ENCODE results near the gene ABCA12. TPM values are rescaled to one million over a fixed set of nuclear protein-coding genes. Genes with fewer than 3 reads are reported as not detected.
A peak's percentile ranks its signal among the peaks of the same experiment; 100 is the strongest.

ABCA12 gene
- total RNA-seq (2013; cell fraction: nucleolus; rRNA removed), result 0.71 and 0.86 TPM in 2 replicates
- 6.3 and 7.2 TPM in 2 replicates for total RNA-seq (2014; rRNA removed)
- 7.5 and 8.4 TPM in 2 replicates for total RNA-seq (2014; rRNA removed; fragmentation: Illumina TruSeq; extraction: Trizol)
- 9.8 and 12.1 TPM in 2 replicates for total RNA-seq (2021)
- polyA plus RNA-seq (2011; ENCODE audit: low read depth), result 3.6 TPM
- polyA plus RNA-seq (2011; rRNA removed), result 1.5 and 1.8 TPM in 2 replicates
- 0.85 and 1.1 TPM in 2 replicates for polyA plus RNA-seq (2011; cell fraction: cytosol; rRNA removed)
- polyA plus RNA-seq (2011; cell fraction: nucleus; rRNA removed), result 1.3 and 1.6 TPM in 2 replicates
- 3.8 and 8.4 TPM in 2 replicates for polyA plus RNA-seq (2012)
- 7.2 and 9.4 TPM in 2 replicates for polyA plus RNA-seq (2014; fragmentation: Illumina TruSeq; extraction: Trizol)
- 1 to 10 TPM; 1.2 TPM for polyA plus RNA-seq (2014; fragmentation: Nextera tagmentation; extraction: Ambion mirVana)
- 3.6 and 4.8 TPM in 2 replicates for polyA plus RNA-seq (2014; rRNA removed)
- polyA plus RNA-seq (2016; fragmentation: Nextera tagmentation; extraction: Ambion mirVana), result 1 to 10 TPM; 5.7 to 7.8 TPM
- polyA minus RNA-seq (2011; rRNA and poly(A)+ RNA removed), result 3.4 and 4.2 TPM in 2 replicates
- 1.1 and 1.3 TPM in 2 replicates for polyA minus RNA-seq (2011; cell fraction: cytosol; rRNA and poly(A)+ RNA removed)
- polyA minus RNA-seq (2011; cell fraction: nucleus; rRNA and poly(A)+ RNA removed), result 2.3 and 2.4 TPM in 2 replicates
- Bru-seq, nascent RNA, result percentile 45 among the genes with signal in this experiment
- percentile 43 among the genes with signal in this experiment for BruChase-seq, experiment 1, labeled RNA remaining after a 6-hour chase
- percentile 41 among the genes with signal in this experiment for BruChase-seq, experiment 2, labeled RNA remaining after a 2-hour chase
- long read RNA-seq, experiment 1, result 0 reads
- long read RNA-seq, experiment 2, partial matches to known transcripts, result 3 of 14 reads
- long read RNA-seq, experiment 2, other reads (novel, unspliced or antisense), result 11 of 14 reads

GRCh38 chr2:215138479-215138878 is at the start of gene ABCA12:
TSS of gene ABCA12 (minus strand) at chr2:215138626. CDS start at chr2:215138208, 418 bp downstream.
- ChIA-PET RAD21 (ENCODE audit: unreplicated experiment) (no interaction called here), CTCF (interaction anchor here (0.7 kb wide), 1 partner anchor 894 kb away, joined by 3 read pairs; no protein-coding TSS in a partner anchor), SMC1A (ENCODE audit: uncharacterized antibody, unreplicated experiment) (interaction anchor here (1.0 to 1.1 kb wide), 2 partner anchors 69 to 143 kb away, joined by 3 read pairs; no protein-coding TSS in a partner anchor), POLR2A (interaction anchor here (0.6 kb wide), 1 partner anchor 133 kb away, joined by 6 read pairs; no protein-coding TSS in a partner anchor)
- FAIRE-seq (no peak), ATAC-seq (peak; percentile 25), DNase-seq (ENCODE audit: low read depth, low spot score) (no peak)
- Histone ChIP-seq H3K27ac (ENCODE audit: control insufficient read depth, insufficient read depth) (peak within 1 kb of the TSS; percentile 85), H3K79me2 (ENCODE audit: control insufficient read depth, insufficient read depth, low read length) (peaks cover 4% of the 10 kb centered on the region), H3K27me3 (replicated peaks in 1 of 2; ENCODE audit: control insufficient read depth in 2 of 2, insufficient read depth in 2 of 2, low read length in 1 of 2) (no peaks in the 10 kb centered on the region), H3K4me2 (ENCODE audit: control insufficient read depth, insufficient read depth) (peak within 1 kb of the TSS; percentile 59), H3K9me3 (replicated peaks; ENCODE audit: control insufficient read depth, insufficient read depth, low read length) (peaks cover 2% of the 10 kb centered on the region; the same call in 2 of the 3 replicates), H3K9ac (ENCODE audit: control insufficient read depth, insufficient read depth, low read length) (peak within 1 kb of the TSS; percentile 58; the same call in 1 of the 2 replicates), H4K20me1 (ENCODE audit: control insufficient read depth, insufficient read depth) (no peaks in the 10 kb centered on the region), H3K36me3 (ENCODE audit: control insufficient read depth in 2 of 2, insufficient read depth in 2 of 2, low read length in 1 of 2) (no peaks in the 10 kb centered on the region), H2AFZ (ENCODE audit: control insufficient read depth, low read depth, low read length) (peak within 1 kb of the TSS; percentile 37), H3K4me3 (peak within 1 kb of the TSS; percentile 29), H3K4me1 (ENCODE audit: control insufficient read depth, insufficient read depth, low read length) (peaks cover 16% of the 10 kb centered on the region)
- in situ Hi-C loops (cut with MboI), result no loop called here
- TF ChIP-seq NBN (IDR thresholded peaks at IDR 0.05) (no peak), ZSCAN29 (IDR thresholded peaks at IDR 0.05) (no peak), SIN3A (IDR thresholded peaks at IDR 0.05; ENCODE audit: low read depth, low read length) (no peak), NRF1 (conservative IDR thresholded peaks at IDR 0.05; ENCODE audit: low read depth, low read length) (no peak), GABPA (IDR thresholded peaks at IDR 0.05; ENCODE audit: low read depth) (no peak), CHD4 (IDR thresholded peaks at IDR 0.05) (no peak), POLR2A (IDR thresholded peaks at IDR 0.05; ENCODE audit: low read depth, low read length) (no peak; the same call in 1 of the 2 replicates), SMAD5 (IDR thresholded peaks at IDR 0.05; ENCODE audit: low read depth) (no peak), ZBTB11 (CRISPR knock-in tag; IDR thresholded peaks at IDR 0.05) (no peak), RBBP5 (conservative IDR thresholded peaks at IDR 0.05) (no peak), RCOR1 (conservative IDR thresholded peaks at IDR 0.05; ENCODE audit: low read depth, low read length) (no peak), ATF3 (IDR thresholded peaks at IDR 0.05; ENCODE audit: borderline replicate concordance, extremely low read depth, low read depth, low read length) (no peak), HDAC2 (IDR thresholded peaks at IDR 0.05) (no peak), BACH1 (IDR thresholded peaks at IDR 0.05; ENCODE audit: borderline replicate concordance) (no peak), MYC (IDR thresholded peaks at IDR 0.05; ENCODE audit: insufficient read depth, insufficient read length, insufficient replicate concordance, low read length, severe bottlenecking) (no peak), RFX5 (IDR thresholded peaks at IDR 0.05; ENCODE audit: low read depth, low read length) (no peak), IRF4 (IDR thresholded peaks at IDR 0.05; ENCODE audit: low read depth, low read length) (no peak), PBX3 (IDR thresholded peaks at IDR 0.05; ENCODE audit: insufficient replicate concordance, low read depth, low read length) (no peak)
- intact Hi-C loops (cut with micrococcal nuclease; ENCODE audit: unreplicated experiment), result loop anchor here (5.0 kb wide), 2 partner anchors 121 to 401 kb away; no protein-coding TSS in a partner anchor
- 44% methylated on average over 2 of the region's 2 CpGs for WGBS (ENCODE audit: insufficient coverage, insufficient replicate concordance, low lambda C conversion rate, missing lambda C conversion rate)
- no TSS peak for BruUV-seq (replicated peaks)
